GM12891 (cell line): ENCODE measurements around the gene EMC8.

Source experiments
- POLR2A ChIP-seq: IDR thresholded peaks from 2 replicates; pipeline ENCODE4 v1.6.1; 2011; ENCODE audit warnings: low read depth, low read length, control low read depth
- POLR2AphosphoS5 ChIP-seq: IDR thresholded peaks from 2 replicates; pipeline ENCODE4 v1.6.1; 2011; ENCODE audit warnings: low read depth, low read length, control low read depth

DNA sequence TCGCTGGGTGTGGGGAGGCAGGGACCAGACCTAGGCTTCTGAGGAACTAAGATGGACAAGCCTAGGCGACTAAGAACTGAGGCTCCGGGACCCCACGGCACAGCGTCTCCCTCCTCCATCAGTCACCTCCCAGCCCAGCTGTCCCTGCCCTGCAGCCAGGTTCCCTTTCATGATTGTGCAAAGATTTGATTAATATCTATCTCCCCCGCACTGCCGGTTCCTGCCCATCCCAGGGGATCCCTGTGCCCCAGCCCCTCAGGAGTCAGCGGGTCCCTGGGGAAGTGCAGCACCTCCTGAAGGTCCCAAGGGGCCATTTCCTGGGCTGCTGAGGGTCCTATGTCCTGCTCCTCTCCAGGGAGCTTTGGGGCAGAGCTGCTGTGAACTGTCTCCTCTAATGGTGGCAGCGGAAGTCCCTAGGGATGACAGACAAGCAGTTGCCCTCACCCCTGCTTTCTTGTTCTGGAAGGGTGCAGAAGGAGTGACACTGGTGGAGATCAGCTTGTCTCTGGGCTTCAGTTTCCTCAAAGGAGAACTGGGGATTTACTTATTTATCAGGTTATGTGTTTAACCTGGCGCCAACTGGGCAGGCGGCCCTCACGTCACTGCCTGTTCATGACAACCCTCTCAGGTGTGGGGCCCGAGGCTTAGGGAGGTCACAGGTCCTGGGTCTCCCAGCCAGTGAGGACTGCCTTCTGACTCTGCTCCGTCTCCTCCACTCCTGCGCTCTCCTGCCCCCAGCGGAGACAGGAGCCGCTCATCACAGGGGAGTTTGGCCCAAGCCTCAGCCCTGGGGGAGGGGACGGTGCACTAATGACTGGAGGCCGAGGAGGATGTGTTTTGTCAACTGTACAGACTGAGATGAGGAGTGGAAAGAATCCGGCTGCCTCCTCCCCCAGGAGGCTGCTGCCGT, 46.6 kb downstream of the EMC8 start:
- no peak for TF ChIP-seq POLR2A
- TF ChIP-seq POLR2AphosphoS5 = no peak
